Measurements from ENCODE around the gene ISG20.

The ISG20 gene

GRCh38 chr15:88608607-88609181 lies 30.1 kb upstream of the ISG20 start:
- Histone ChIP-seq H3K4me3 (ENCODE audit: low read depth, low read length) (no peak overlapping the region), H3K4me1 (ENCODE audit: control insufficient read depth, insufficient read depth, low read length) (peaks cover 18% of the 10 kb centered on the region), H3K9me3 (ENCODE audit: control insufficient read depth, insufficient read depth, low read depth, low read length) (no peaks in the 10 kb centered on the region), H3K36me3 (ENCODE audit: control insufficient read depth in 2 of 2, insufficient read depth in 1 of 2, low read length in 2 of 2) (no peaks in the 10 kb centered on the region), H3K27ac (ENCODE audit: extremely low read depth, low read depth, low read length) (no peak overlapping the region)
- CTCF ChIA-PET, result interaction anchor here (0.6 to 1.7 kb wide), 7 partner anchors 34 to 1865 kb away, joined by 3 to 5 read pairs (median 3); no protein-coding TSS in a partner anchor
- POLR2A ChIA-PET, result interaction anchor here (1.1 kb wide), 1 partner anchor 141 kb away, joined by 4 read pairs; the partner anchor contains the start of genes MRPL46 and MRPS11
- TF ChIP-seq ZNF530 (tag by site-specific recombination; IDR thresholded peaks at IDR 0.05; ENCODE audit: low read depth), result no peak
- TF ChIP-seq ZNF670 (tag by site-specific recombination; IDR thresholded peaks at IDR 0.05; ENCODE audit: low read depth), result no peak
- TF ChIP-seq SCRT2 (tag by site-specific recombination; IDR thresholded peaks at IDR 0.05), result peak; percentile 83
- TF ChIP-seq PRDM2 (tag by site-specific recombination; IDR thresholded peaks at IDR 0.05; ENCODE audit: borderline replicate concordance), result no peak
- TF ChIP-seq WT1 (tag by site-specific recombination; IDR thresholded peaks at IDR 0.05), result no peak
- TF ChIP-seq ZBTB44 (tag by site-specific recombination; IDR thresholded peaks at IDR 0.05), result no peak
- TF ChIP-seq ZNF768 (tag by site-specific recombination; IDR thresholded peaks at IDR 0.05), result no peak
- no peak for TF ChIP-seq ZNF239 (tag by site-specific recombination; IDR thresholded peaks at IDR 0.05)
- TF ChIP-seq ZNF658 (tag by site-specific recombination; IDR thresholded peaks at IDR 0.05), result no peak
- no peak for TF ChIP-seq ZBTB8A (tag by site-specific recombination; IDR thresholded peaks at IDR 0.05)
- no peak for TF ChIP-seq GLIS2 (tag by site-specific recombination; IDR thresholded peaks at IDR 0.05)
- 0 out of 2 replicates have a peak, but pooled peaks have one; percentile 21 for TF ChIP-seq SCRT1 (tag by site-specific recombination; IDR thresholded peaks at IDR 0.05; ENCODE audit: borderline replicate concordance)
- no peak for TF ChIP-seq SETDB1 (IDR thresholded peaks at IDR 0.05; ENCODE audit: insufficient read length, low read length)

- H3K36me3 ChIP-seq (ENCODE audit: control insufficient read depth in 2 of 2, insufficient read depth in 1 of 2, low read length in 2 of 2), result no peaks in the 10 kb centered on the region
- H3K4me1 ChIP-seq (ENCODE audit: control insufficient read depth, insufficient read depth, low read length), result peaks cover 16% of the 10 kb centered on the region
- no peak overlapping the region for H3K27ac ChIP-seq (ENCODE audit: extremely low read depth, low read depth, low read length)
- CTCF ChIA-PET, result interaction anchor here (0.6 to 1.4 kb wide), 3 partner anchors 139 to 362 kb away, joined by 3 to 6 read pairs (median 3); no protein-coding TSS in a partner anchor
- H3K4me3 ChIP-seq (ENCODE audit: low read depth, low read length), result no peak overlapping the region
- POLR2A ChIA-PET, result interaction anchor here (0.7 to 1.2 kb wide), 3 partner anchors 11 to 142 kb away, joined by 3 to 4 read pairs (median 4); partner anchors contain the start of genes AEN, MRPL46 and MRPS11
- H3K9me3 ChIP-seq (ENCODE audit: control insufficient read depth, insufficient read depth, low read depth, low read length), result no peaks in the 10 kb centered on the region
- no peak for TF ChIP-seq ZBTB8A (tag by site-specific recombination; IDR thresholded peaks at IDR 0.05)
- no peak for TF ChIP-seq ZNF184 (tag by site-specific recombination; IDR thresholded peaks at IDR 0.05)
- TF ChIP-seq ZNF362 (tag by site-specific recombination; IDR thresholded peaks at IDR 0.05), result no peak
- no peak for TF ChIP-seq REPIN1 (tag by site-specific recombination; IDR thresholded peaks at IDR 0.05; ENCODE audit: low read depth)
- no peak for TF ChIP-seq WT1 (tag by site-specific recombination; IDR thresholded peaks at IDR 0.05)
- no peak for TF ChIP-seq GLIS1 (tag by site-specific recombination; IDR thresholded peaks at IDR 0.05)
- no peak for TF ChIP-seq ZBTB17 (tag by site-specific recombination; IDR thresholded peaks at IDR 0.05)
- no peak for TF ChIP-seq ZNF324 (tag by site-specific recombination; IDR thresholded peaks at IDR 0.05)
- TF ChIP-seq ZNF600 (tag by site-specific recombination; IDR thresholded peaks at IDR 0.05), result no peak
- no peak for TF ChIP-seq ZEB2 (tag by site-specific recombination; IDR thresholded peaks at IDR 0.05)
- no peak for TF ChIP-seq ZNF521 (tag by site-specific recombination; IDR thresholded peaks at IDR 0.05)
- TF ChIP-seq ZNF214 (tag by site-specific recombination; IDR thresholded peaks at IDR 0.05; ENCODE audit: borderline replicate concordance), result no peak
- TF ChIP-seq ZBTB7A (tag by site-specific recombination; IDR thresholded peaks at IDR 0.05; ENCODE audit: low read depth), result no peak
- TF ChIP-seq ZNF292 (tag by site-specific recombination; IDR thresholded peaks at IDR 0.05; ENCODE audit: borderline replicate concordance, low read depth), result no peak
- TF ChIP-seq SCRT2 (tag by site-specific recombination; IDR thresholded peaks at IDR 0.05), result no peak
- no peak for TF ChIP-seq ZNF404 (tag by site-specific recombination; IDR thresholded peaks at IDR 0.05)
Measured at GRCh38 chr15:88609344-88610090, 29.3 kb upstream of the ISG20 start.
